IPS-NIHi7 (cell line): ENCODE measurements around the gene LDB3.

Experiments used
- DNase-seq: peaks from one replicate; pipeline ENCODE4 v3.0.0; 2012; ENCODE audit warnings: mixed read lengths; ENCODE audit errors: extremely low spot score

Gene LDB3

GRCh38 chr10:86686972-86687371, 18.7 kb downstream of the LDB3 start:
- no peak for DNase-seq

GRCh38 chr10:86687750-86688149, 19.4 kb downstream of the LDB3 start:
- no peak for DNase-seq

- peak; percentile 86 for DNase-seq
These were observed 20.1 kb downstream of the LDB3 start for GRCh38 chr10:86688398-86688921.

- DNase-seq, result no peak
These were observed 20.8 kb downstream of the LDB3 start for GRCh38 chr10:86689146-86689545.

- no peak for DNase-seq
These were observed 21.9 kb downstream of the LDB3 start for GRCh38 chr10:86690231-86690630.

- no peak for DNase-seq
These were observed 22.4 kb downstream of the LDB3 start for GRCh38 chr10:86690657-86691084.

- no peak for DNase-seq
These were observed 23.2 kb downstream of the LDB3 start for GRCh38 chr10:86691333-86692022.

GRCh38 chr10:86692023-86692514, 23.8 kb downstream of the LDB3 start:
- DNase-seq, result no peak

- DNase-seq, result no peak
These were observed 24.4 kb downstream of the LDB3 start for GRCh38 chr10:86692664-86693063.

GRCh38 chr10:86693275-86693674, 25.0 kb downstream of the LDB3 start:
- no peak for DNase-seq

- DNase-seq, result peak; percentile 74
These were observed 25.5 kb downstream of the LDB3 start for GRCh38 chr10:86693721-86694369.

- no peak for DNase-seq
These were observed 30.1 kb downstream of the LDB3 start for GRCh38 chr10:86698207-86698940.

- DNase-seq, result no peak
These were observed 30.8 kb downstream of the LDB3 start for GRCh38 chr10:86699125-86699524.

GRCh38 chr10:86699541-86699940, 31.2 kb downstream of the LDB3 start:
- DNase-seq, result no peak

GRCh38 chr10:86699991-86700840, 31.9 kb downstream of the LDB3 start:
- no peak for DNase-seq

- no peak for DNase-seq
These were observed 32.7 kb downstream of the LDB3 start for GRCh38 chr10:86700851-86701617.

GRCh38 chr10:86703176-86703575, 34.9 kb downstream of the LDB3 start:
- no peak for DNase-seq

- no peak for DNase-seq
These were observed 36.8 kb downstream of the LDB3 start for GRCh38 chr10:86705139-86705538.

- no peak for DNase-seq
These were observed 37.6 kb downstream of the LDB3 start for GRCh38 chr10:86705905-86706304.

GRCh38 chr10:86706401-86706841, 38.1 kb downstream of the LDB3 start:
- DNase-seq, result no peak

- no peak for DNase-seq
These were observed 38.7 kb downstream of the LDB3 start for GRCh38 chr10:86706977-86707376.
